HepG2 (cell line): ENCODE measurements around the gene FBF1. TPM values are rescaled to one million over a fixed set of nuclear protein-coding genes. Genes with fewer than 3 reads are reported as not detected.

Experiments used
- GATAD2A ChIP-seq: IDR thresholded peaks from 2 replicates; pipeline ENCODE4 v1.6.1; 2016
- KLF9 ChIP-seq: IDR thresholded peaks from 2 replicates; pipeline ENCODE4 v1.6.1; 2016; ENCODE audit warnings: low read depth
- NR2F6 ChIP-seq, 2 experiments: IDR thresholded peaks; 2 replicates each; pipeline ENCODE4 v1.6.1; 2016; ENCODE audit warnings: antibody characterized with exemption in 1 of 2, mild to moderate bottlenecking in 1 of 2
- PAF1 ChIP-seq: IDR thresholded peaks from 2 replicates; pipeline ENCODE4 v1.6.1; 2016; ENCODE audit warnings: missing genetic modification reagents, missing compliant biosample characterization
- SMC3 ChIP-seq: IDR thresholded peaks from 2 replicates; pipeline ENCODE4 v1.6.1; 2011; ENCODE audit warnings: low read length, improper control_type of control experiment
- WIZ ChIP-seq: sonication (generic); formaldehyde crosslinking; IDR thresholded peaks from 2 replicates; pipeline ENCODE4 v1.5.1; 2020; ENCODE audit warnings: mild to moderate bottlenecking, missing genetic modification reagents
- ZNF207 ChIP-seq: fragments of 450-650 bp; IDR thresholded peaks from 2 replicates; pipeline ENCODE4 v1.6.1; 2016; ENCODE audit warnings: antibody characterized with exemption, borderline replicate concordance
- ZNF33B ChIP-seq: sonication (generic); formaldehyde crosslinking; IDR thresholded peaks from 2 replicates; pipeline ENCODE4 v1.5.1; 2020; ENCODE audit warnings: mild to moderate bottlenecking, missing genetic modification reagents
- ZNF614 ChIP-seq: IDR thresholded peaks from 2 replicates; pipeline ENCODE4 v1.6.1; 2018; ENCODE audit warnings: missing biosample characterization, missing genetic modification reagents, inconsistent platforms, borderline replicate concordance
- ZNF616 ChIP-seq: sonication (generic); formaldehyde crosslinking; IDR thresholded peaks from 2 replicates; pipeline ENCODE4 v1.5.0; 2020; ENCODE audit warnings: low read depth, mild to moderate bottlenecking, missing genetic modification reagents
- ZNF761 ChIP-seq: sonication (generic); formaldehyde crosslinking; conservative IDR thresholded peaks from 2 replicates; pipeline ENCODE4 v1.4.0; 2020; ENCODE audit warnings: mild to moderate bottlenecking, missing genetic modification reagents
- ZSCAN12 ChIP-seq: sonication (generic); formaldehyde crosslinking; IDR thresholded peaks from 2 replicates; pipeline ENCODE4 v1.9.0; 2021; ENCODE audit warnings: mild to moderate bottlenecking, missing genetic modification reagents
- ZSCAN29 ChIP-seq: sonication (generic); formaldehyde crosslinking; conservative IDR thresholded peaks from 2 replicates; pipeline ENCODE4 v1.4.0; 2020; ENCODE audit warnings: mild to moderate bottlenecking, missing genetic modification reagents
- ZZZ3 ChIP-seq: sonication (generic); formaldehyde crosslinking; IDR thresholded peaks from 2 replicates; pipeline ENCODE4 v1.4.0; 2020; ENCODE audit warnings: missing genetic modification reagents, mild to moderate bottlenecking, borderline replicate concordance
- polyA plus RNA-seq, 8 experiments: library from polyadenylated mRNA; depleted of rRNA in 3 of 8; stranded (reverse) in 7 of 8; unstranded in 1 of 8; fragments of >200 nt; fragmentation: Illumina TruSeq in 4 of 8; extraction: Trizol in 4 of 8; gene quantifications; 2 replicates each; pipeline versions ENCODE4 v1.2.1 to v1.2.3, GENCODE V29; 2011 to 2016; ENCODE audit warnings: low read depth in 4 of 8, missing spikeins in 1 of 8, mixed read lengths in 1 of 8; ENCODE audit not compliant: insufficient read depth in 1 of 8
- total RNA-seq, 5 experiments: library from RNA; depleted of rRNA; stranded (reverse); fragments of >200 nt; fragmentation: Illumina TruSeq; extraction: Trizol; gene quantifications; 2 replicates each; pipeline ENCODE4 v1.2.3, GENCODE V29; 2016; ENCODE audit warnings: low read depth in 1 of 5
- TF ChIP-seq, protein P1 (sequence below): sonication (generic); formaldehyde crosslinking; IDR thresholded peaks from 2 replicates; pipeline ENCODE4 v1.4.0; 2020; ENCODE audit warnings: missing genetic modification reagents
- TF ChIP-seq, protein P2 (sequence below): sonication (generic); formaldehyde crosslinking; IDR thresholded peaks from 2 replicates; pipeline ENCODE4 v1.5.0; 2020; ENCODE audit warnings: missing genetic modification reagents
- TF ChIP-seq, protein P3 (sequence below): sonication (generic); formaldehyde crosslinking; IDR thresholded peaks from 2 replicates; pipeline ENCODE4 v1.4.0; 2020; ENCODE audit warnings: missing genetic modification reagents
- TF ChIP-seq, protein P4 (sequence below), 2 experiments: sonication (generic) in 1 of 2; formaldehyde crosslinking in 1 of 2; IDR thresholded peaks; 2 replicates each; pipeline versions ENCODE4 v1.4.0 to v1.6.1; 2016 to 2020; ENCODE audit warnings: borderline replicate concordance in 1 of 2, low read depth in 1 of 2, mild to moderate bottlenecking in 1 of 2, missing genetic modification reagents in 1 of 2
- TF ChIP-seq, protein P5 (sequence below): IDR thresholded peaks from 2 replicates; pipeline ENCODE4 v1.6.1; 2012; ENCODE audit warnings: low read length, improper control_type of control experiment

Gene FBF1
- total and polyA plus RNA-seq, 2 of the 13 experiments (the other 11 are each of a cell fraction or from before 2014, with no cell fraction given) = 2.4 to 8.1 TPM

DNA sequence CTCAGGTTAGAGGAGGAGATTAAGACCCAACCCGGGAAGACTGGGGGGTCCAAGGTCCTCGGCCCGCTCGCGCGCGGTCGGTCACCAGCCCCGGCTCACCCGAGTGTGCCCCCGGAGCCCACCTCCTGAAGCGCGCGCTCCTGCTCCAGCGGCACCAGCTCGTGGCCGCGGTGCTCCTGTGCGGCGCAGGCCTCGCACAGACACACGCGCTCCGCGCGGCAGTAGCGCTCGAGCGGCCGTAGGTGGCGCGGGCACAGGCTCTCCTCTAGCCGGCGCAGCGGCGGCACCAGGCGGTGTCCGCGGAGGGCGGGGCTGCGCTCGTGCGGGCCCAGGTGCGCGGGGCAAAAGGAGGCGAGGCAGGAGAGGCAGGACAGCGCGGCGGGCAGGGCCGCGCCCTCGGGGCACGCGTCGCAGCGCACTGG, 63.1 kb downstream of the FBF1 start (continued):
- TF ChIP-seq ZZZ3 (no peak), ZSCAN29 (no peak; the same call in 1 of the 2 replicates), ZNF207 (no peak), KLF9 (0 out of 2 replicates have a peak, but pooled peaks have one; percentile 7), ZNF616 (CRISPR knock-in tag) (peak; percentile 94; the same call in 1 of the 2 replicates), ZNF33B (CRISPR knock-in tag) (peak; percentile 10), ZSCAN12 (CRISPR knock-in tag) (no peak; the same call in 1 of the 2 replicates), WIZ (no peak), GATAD2A (CRISPR knock-in tag) (no peak), NR2F6 (IDR thresholded peaks at IDR 0.05) (no peak), NR2F6 (CRISPR knock-in tag; IDR thresholded peaks at IDR 0.05) (no peak; the same call in 1 of the 2 replicates), PAF1 (CRISPR knock-in tag) (0 out of 2 replicates have a peak, but pooled peaks have one; percentile 27), SMC3 (peak; percentile 7; the same call in 1 of the 2 replicates), ZNF761 (CRISPR knock-in tag) (no peak), ZNF614 (CRISPR knock-in tag) (no peak)
- TF ChIP-seq, protein P1, sequence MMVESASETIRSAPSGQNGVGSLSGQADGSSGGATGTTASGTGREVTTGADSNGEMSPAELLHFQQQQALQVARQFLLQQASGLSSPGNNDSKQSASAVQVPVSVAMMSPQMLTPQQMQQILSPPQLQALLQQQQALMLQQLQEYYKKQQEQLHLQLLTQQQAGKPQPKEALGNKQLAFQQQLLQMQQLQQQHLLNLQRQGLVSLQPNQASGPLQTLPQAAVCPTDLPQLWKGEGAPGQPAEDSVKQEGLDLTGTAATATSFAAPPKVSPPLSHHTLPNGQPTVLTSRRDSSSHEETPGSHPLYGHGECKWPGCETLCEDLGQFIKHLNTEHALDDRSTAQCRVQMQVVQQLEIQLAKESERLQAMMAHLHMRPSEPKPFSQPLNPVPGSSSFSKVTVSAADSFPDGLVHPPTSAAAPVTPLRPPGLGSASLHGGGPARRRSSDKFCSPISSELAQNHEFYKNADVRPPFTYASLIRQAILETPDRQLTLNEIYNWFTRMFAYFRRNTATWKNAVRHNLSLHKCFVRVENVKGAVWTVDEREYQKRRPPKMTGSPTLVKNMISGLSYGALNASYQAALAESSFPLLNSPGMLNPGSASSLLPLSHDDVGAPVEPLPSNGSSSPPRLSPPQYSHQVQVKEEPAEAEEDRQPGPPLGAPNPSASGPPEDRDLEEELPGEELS (CRISPR knock-in tag) = no peak
- TF ChIP-seq, protein P2, sequence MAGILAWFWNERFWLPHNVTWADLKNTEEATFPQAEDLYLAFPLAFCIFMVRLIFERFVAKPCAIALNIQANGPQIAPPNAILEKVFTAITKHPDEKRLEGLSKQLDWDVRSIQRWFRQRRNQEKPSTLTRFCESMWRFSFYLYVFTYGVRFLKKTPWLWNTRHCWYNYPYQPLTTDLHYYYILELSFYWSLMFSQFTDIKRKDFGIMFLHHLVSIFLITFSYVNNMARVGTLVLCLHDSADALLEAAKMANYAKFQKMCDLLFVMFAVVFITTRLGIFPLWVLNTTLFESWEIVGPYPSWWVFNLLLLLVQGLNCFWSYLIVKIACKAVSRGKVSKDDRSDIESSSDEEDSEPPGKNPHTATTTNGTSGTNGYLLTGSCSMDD (CRISPR knock-in tag) = no peak; the same call in 1 of the 2 replicates
- TF ChIP-seq, protein P3, sequence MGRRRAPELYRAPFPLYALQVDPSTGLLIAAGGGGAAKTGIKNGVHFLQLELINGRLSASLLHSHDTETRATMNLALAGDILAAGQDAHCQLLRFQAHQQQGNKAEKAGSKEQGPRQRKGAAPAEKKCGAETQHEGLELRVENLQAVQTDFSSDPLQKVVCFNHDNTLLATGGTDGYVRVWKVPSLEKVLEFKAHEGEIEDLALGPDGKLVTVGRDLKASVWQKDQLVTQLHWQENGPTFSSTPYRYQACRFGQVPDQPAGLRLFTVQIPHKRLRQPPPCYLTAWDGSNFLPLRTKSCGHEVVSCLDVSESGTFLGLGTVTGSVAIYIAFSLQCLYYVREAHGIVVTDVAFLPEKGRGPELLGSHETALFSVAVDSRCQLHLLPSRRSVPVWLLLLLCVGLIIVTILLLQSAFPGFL (CRISPR knock-in tag) = peak; percentile 92; the same call in 1 of the 2 replicates
- TF ChIP-seq, protein P4, sequence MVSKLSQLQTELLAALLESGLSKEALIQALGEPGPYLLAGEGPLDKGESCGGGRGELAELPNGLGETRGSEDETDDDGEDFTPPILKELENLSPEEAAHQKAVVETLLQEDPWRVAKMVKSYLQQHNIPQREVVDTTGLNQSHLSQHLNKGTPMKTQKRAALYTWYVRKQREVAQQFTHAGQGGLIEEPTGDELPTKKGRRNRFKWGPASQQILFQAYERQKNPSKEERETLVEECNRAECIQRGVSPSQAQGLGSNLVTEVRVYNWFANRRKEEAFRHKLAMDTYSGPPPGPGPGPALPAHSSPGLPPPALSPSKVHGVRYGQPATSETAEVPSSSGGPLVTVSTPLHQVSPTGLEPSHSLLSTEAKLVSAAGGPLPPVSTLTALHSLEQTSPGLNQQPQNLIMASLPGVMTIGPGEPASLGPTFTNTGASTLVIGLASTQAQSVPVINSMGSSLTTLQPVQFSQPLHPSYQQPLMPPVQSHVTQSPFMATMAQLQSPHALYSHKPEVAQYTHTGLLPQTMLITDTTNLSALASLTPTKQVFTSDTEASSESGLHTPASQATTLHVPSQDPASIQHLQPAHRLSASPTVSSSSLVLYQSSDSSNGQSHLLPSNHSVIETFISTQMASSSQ (IDR thresholded peaks at IDR 0.05; ENCODE audit: low read depth) = no peak
- TF ChIP-seq, protein P4 (CRISPR knock-in tag; IDR thresholded peaks at IDR 0.05; ENCODE audit: borderline replicate concordance) = no peak; the same call in 1 of the 2 replicates
- TF ChIP-seq, protein P5, sequence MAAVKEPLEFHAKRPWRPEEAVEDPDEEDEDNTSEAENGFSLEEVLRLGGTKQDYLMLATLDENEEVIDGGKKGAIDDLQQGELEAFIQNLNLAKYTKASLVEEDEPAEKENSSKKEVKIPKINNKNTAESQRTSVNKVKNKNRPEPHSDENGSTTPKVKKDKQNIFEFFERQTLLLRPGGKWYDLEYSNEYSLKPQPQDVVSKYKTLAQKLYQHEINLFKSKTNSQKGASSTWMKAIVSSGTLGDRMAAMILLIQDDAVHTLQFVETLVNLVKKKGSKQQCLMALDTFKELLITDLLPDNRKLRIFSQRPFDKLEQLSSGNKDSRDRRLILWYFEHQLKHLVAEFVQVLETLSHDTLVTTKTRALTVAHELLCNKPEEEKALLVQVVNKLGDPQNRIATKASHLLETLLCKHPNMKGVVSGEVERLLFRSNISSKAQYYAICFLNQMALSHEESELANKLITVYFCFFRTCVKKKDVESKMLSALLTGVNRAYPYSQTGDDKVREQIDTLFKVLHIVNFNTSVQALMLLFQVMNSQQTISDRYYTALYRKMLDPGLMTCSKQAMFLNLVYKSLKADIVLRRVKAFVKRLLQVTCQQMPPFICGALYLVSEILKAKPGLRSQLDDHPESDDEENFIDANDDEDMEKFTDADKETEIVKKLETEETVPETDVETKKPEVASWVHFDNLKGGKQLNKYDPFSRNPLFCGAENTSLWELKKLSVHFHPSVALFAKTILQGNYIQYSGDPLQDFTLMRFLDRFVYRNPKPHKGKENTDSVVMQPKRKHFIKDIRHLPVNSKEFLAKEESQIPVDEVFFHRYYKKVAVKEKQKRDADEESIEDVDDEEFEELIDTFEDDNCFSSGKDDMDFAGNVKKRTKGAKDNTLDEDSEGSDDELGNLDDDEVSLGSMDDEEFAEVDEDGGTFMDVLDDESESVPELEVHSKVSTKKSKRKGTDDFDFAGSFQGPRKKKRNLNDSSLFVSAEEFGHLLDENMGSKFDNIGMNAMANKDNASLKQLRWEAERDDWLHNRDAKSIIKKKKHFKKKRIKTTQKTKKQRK = no peak
